Thyroid gland (tissue), 4 donors: Measurements from ENCODE around the gene PFN1. TPM values are rescaled to one million over a fixed set of nuclear protein-coding genes. Genes with fewer than 3 reads are reported as not detected.

Source experiments
- DNase-seq, 2 donors: peaks; one replicate each; pipeline ENCODE4 v3.0.0-alpha.2; 2019
- H3K27ac ChIP-seq, 3 donors: fragments of 200-600 bp; sonication (generic); 1 replicate in 2 of 3; 2 replicates in 1 of 3; pipeline ENCODE4 v1.5.1; 2016 to 2019; ENCODE audit warnings: mild to moderate bottlenecking in 1 of 3, moderate library complexity in 1 of 3
- H3K27me3 ChIP-seq: fragments of 200-600 bp; sonication (generic); one replicate; pipeline ENCODE4 v1.5.1; 2019
- H3K36me3 ChIP-seq, 2 donors: fragments of 200-600 bp; sonication (generic); one replicate each; pipeline ENCODE4 v1.5.1; 2016 to 2019
- H3K4me1 ChIP-seq, 2 donors: fragments of 200-600 bp; sonication (generic); one replicate each; pipeline ENCODE4 v1.5.1; 2017 to 2019
- H3K4me3 ChIP-seq, 3 donors: fragments of 200-600 bp; sonication (generic); replicated peaks in 1 of 3; 1 replicate in 2 of 3; 2 replicates in 1 of 3; pipeline ENCODE4 v1.5.1; 2016; ENCODE audit warnings: mild to moderate bottlenecking in 1 of 3
- H3K9me3 ChIP-seq: fragments of 200-600 bp; sonication (generic); one replicate; pipeline ENCODE4 v1.5.1; 2017
- POLR2A ChIP-seq, 2 donors: fragments of 450-650 bp; IDR thresholded peaks; one replicate each; pipeline ENCODE4 v1.6.1; 2017; ENCODE audit warnings: antibody characterized with exemption in 2 of 2, mild to moderate bottlenecking in 2 of 2, moderate library complexity in 1 of 2
- WGBS, 2 donors: methylation state at CpG; one replicate each; pipeline ENCODE4 v1.1.5; 2017; 5-methylcytosine and 5-hydroxymethylcytosine counted together
- intact Hi-C: fragments of 100-400 bp; cut with DNase I; formaldehyde crosslinking; loops from one replicate; pipeline ENCODE4 v1.15.1; 2023
- total RNA-seq, 4 donors: library from RNA; depleted of rRNA; stranded (reverse); fragments of >200 nt; gene quantifications; one replicate each; pipeline ENCODE4 v1.2.3, GENCODE V29; 2016
- TF ChIP-seq, protein P1 (sequence below), 6 experiments: fragments of 200-600 bp in 3 of 6; fragments of 450-650 bp in 3 of 6; sonication (generic) in 3 of 6; IDR thresholded peaks; one replicate each; pipeline ENCODE4 v1.5.1; 2016 to 2019; ENCODE audit warnings: antibody characterized with exemption in 6 of 6, mild to moderate bottlenecking in 2 of 6, inconsistent platforms in 1 of 6, moderate library complexity in 1 of 6

The PFN1 gene
- total RNA-seq, 4 donors from 2014 or later, result 228 to 606 (median 328) TPM

DNA sequence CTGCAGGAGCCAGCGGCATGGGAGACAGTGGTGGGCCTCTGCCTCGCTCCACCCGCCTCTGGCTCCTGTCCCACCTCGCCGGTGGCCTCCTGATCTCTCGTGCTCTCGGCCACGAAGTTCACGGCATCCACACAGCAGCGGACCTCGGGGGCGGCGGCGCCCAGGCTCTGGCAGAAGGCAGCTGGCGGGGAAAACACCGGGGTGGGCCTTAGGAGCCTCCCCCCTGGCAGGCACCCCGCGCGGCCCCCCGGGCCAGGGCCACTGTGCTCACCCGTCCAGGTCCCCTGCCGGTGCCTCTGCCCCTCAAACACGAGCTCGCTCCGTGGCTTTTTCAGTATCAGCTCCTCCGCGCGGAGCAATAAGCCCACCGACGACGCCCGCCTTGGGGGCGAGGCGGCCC is 49.4 kb downstream of the PFN1 start:
- Histone ChIP-seq H3K4me3 (peak overlapping the region; percentile 6 to 40 (median 20)), H3K27me3 (peaks cover 8% of the 10 kb centered on the region), H3K36me3 (peaks cover 23 to 24% of the 10 kb centered on the region in 2 donors), H3K9me3 (no peaks in the 10 kb centered on the region), H3K4me1 (peaks cover 12 to 30% of the 10 kb centered on the region in 2 donors), H3K27ac (no peak overlapping the region)
- DNase-seq, result no peak
- intact Hi-C loops, result no loop called here
- 39 to 60% methylated on average over 8 of the region's 34 CpGs for WGBS, 2 donors
- TF ChIP-seq, protein P1, sequence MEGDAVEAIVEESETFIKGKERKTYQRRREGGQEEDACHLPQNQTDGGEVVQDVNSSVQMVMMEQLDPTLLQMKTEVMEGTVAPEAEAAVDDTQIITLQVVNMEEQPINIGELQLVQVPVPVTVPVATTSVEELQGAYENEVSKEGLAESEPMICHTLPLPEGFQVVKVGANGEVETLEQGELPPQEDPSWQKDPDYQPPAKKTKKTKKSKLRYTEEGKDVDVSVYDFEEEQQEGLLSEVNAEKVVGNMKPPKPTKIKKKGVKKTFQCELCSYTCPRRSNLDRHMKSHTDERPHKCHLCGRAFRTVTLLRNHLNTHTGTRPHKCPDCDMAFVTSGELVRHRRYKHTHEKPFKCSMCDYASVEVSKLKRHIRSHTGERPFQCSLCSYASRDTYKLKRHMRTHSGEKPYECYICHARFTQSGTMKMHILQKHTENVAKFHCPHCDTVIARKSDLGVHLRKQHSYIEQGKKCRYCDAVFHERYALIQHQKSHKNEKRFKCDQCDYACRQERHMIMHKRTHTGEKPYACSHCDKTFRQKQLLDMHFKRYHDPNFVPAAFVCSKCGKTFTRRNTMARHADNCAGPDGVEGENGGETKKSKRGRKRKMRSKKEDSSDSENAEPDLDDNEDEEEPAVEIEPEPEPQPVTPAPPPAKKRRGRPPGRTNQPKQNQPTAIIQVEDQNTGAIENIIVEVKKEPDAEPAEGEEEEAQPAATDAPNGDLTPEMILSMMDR (IDR thresholded peaks at IDR 0.05), result no peak
- TF ChIP-seq POLR2A (IDR thresholded peaks at IDR 0.05), result no peak

GRCh38 chr17:4898351-4898750 is 50.0 kb downstream of the PFN1 start:
- Histone ChIP-seq H3K4me3 (no peak overlapping the region), H3K9me3 (no peaks in the 10 kb centered on the region), H3K27me3 (peaks cover 8% of the 10 kb centered on the region), H3K27ac (no peak overlapping the region), H3K36me3 (peaks cover 28 to 30% of the 10 kb centered on the region in 2 donors), H3K4me1 (peaks cover 8 to 29% of the 10 kb centered on the region in 2 donors)
- TF ChIP-seq POLR2A (IDR thresholded peaks at IDR 0.05), result no peak
- TF ChIP-seq, protein P1 (IDR thresholded peaks at IDR 0.05), result no peak
- 92 to 93% methylated on average over 8 of the region's 8 CpGs for WGBS, 2 donors
- intact Hi-C loops, result no loop called here
- DNase-seq, result no peak

DNA sequence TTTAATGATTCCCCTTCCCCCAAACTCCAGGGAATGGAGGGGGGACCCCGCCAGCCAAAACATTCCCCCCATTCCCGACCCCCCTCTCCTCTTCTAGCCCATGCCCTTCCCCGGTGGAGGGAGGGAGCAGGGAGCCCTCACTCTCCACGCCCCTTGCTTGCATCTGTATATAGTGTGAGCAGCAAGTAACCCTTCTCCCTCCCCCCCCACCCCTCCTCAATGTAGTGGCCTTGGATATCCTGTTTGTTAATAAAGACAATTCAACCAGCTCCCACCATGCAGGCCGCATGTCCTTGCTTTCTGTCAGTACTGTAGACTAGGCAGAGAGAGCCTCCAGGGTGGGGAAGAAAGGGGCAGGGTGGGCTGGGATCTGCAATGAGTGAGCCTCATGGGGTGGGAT is 50.5 kb downstream of the PFN1 start:
- H3K4me3 ChIP-seq, result no peak overlapping the region
- intact Hi-C loops, result no loop called here
- no peaks in the 10 kb centered on the region for H3K9me3 ChIP-seq
- H3K27me3 ChIP-seq, result peaks cover 8% of the 10 kb centered on the region
- H3K36me3 ChIP-seq, result peaks cover 32 to 36% of the 10 kb centered on the region in 2 donors
- 93 to 97% methylated on average over 5 of the region's 5 CpGs for WGBS, 2 donors
- no peak for DNase-seq
- peaks cover 5 to 24% of the 10 kb centered on the region in 2 donors for H3K4me1 ChIP-seq
- H3K27ac ChIP-seq, result no peak overlapping the region
- TF ChIP-seq POLR2A (IDR thresholded peaks at IDR 0.05), result no peak
- TF ChIP-seq, protein P1 (IDR thresholded peaks at IDR 0.05), result no peak

DNA sequence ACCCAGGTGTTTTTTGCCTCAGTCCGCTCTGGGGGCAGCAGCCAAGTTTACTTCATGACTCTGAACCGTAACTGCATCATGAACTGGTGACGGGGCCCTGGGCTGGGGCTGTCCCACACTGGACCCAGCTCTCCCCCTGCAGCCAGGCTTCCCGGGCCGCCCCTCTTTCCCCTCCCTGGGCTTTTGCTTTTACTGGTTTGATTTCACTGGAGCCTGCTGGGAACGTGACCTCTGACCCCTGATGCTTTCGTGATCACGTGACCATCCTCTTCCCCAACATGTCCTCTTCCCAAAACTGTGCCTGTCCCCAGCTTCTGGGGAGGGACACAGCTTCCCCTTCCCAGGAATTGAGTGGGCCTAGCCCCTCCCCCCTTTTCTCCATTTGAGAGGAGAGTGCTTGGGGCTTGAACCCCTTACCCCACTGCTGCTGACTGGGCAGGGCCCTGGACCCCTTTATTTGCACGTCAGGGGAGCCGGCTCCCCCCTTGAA is 51.1 kb downstream of the PFN1 start:
- H3K27me3 ChIP-seq, result peaks cover 8% of the 10 kb centered on the region
- no peak for DNase-seq
- TF ChIP-seq, protein P1 (IDR thresholded peaks at IDR 0.05), result no peak
- no peak for TF ChIP-seq POLR2A (IDR thresholded peaks at IDR 0.05)
- WGBS, 2 donors, result 88 to 93% methylated on average over 10 of the region's 10 CpGs
- intact Hi-C loops, result no loop called here
- no peak overlapping the region for H3K27ac ChIP-seq
- peaks cover 5 to 23% of the 10 kb centered on the region in 2 donors for H3K4me1 ChIP-seq
- no peak overlapping the region for H3K4me3 ChIP-seq
- no peaks in the 10 kb centered on the region for H3K9me3 ChIP-seq
- H3K36me3 ChIP-seq, result peaks cover 37 to 41% of the 10 kb centered on the region in 2 donors

GRCh38 chr17:4896332-4897197 is 51.8 kb downstream of the PFN1 start:
- H3K36me3 ChIP-seq, result peaks cover 38 to 46% of the 10 kb centered on the region in 2 donors
- intact Hi-C loops, result no loop called here
- 89 to 92% methylated on average over 13 to 27 of the region's 27 CpGs for WGBS, 2 donors

More at GRCh38 chr17:4896332-4897197, 51.8 kb downstream of the PFN1 start:
- Histone ChIP-seq H3K9me3 (no peaks in the 10 kb centered on the region), H3K4me1 (peaks cover 5 to 23% of the 10 kb centered on the region in 2 donors), H3K27me3 (peaks cover 8% of the 10 kb centered on the region), H3K4me3 (no peak overlapping the region), H3K27ac (no peak overlapping the region)
- TF ChIP-seq, protein P1 (IDR thresholded peaks at IDR 0.05), result no peak
- no peak for TF ChIP-seq POLR2A (IDR thresholded peaks at IDR 0.05)
- no peak for DNase-seq
